GM23338 (cell line): ENCODE measurements around the gene MITF. TPM values are rescaled to one million over a fixed set of nuclear protein-coding genes. Genes with fewer than 3 reads are reported as not detected.

Source experiments
- ATAC-seq: fragments of 200-7000 bp; cut with Tn5 transposase; 3 replicates; pipeline ENCODE4 v1.9.1; 2020
- DNase-seq: peaks from one replicate; pipeline ENCODE4 v3.0.0-alpha.2; 2015; ENCODE audit warnings: low spot score
- H2AFZ ChIP-seq: fragments of 200-600 bp; sonication (generic); 2 replicates; pipeline ENCODE4 v1.8.0; 2016; ENCODE audit warnings: antibody characterized with exemption, mild to moderate bottlenecking, moderate library complexity
- H3F3A ChIP-seq: fragments of 200-600 bp; sonication (generic); replicated peaks from 2 replicates; pipeline ENCODE4 v1.8.0; 2017; ENCODE audit warnings: antibody characterized with exemption, mixed run types, low read depth
- H3K27ac ChIP-seq: fragments of 200-600 bp; sonication (generic); 2 replicates; pipeline ENCODE4 v1.6.1; 2016; ENCODE audit warnings: low read depth
- H3K27me3 ChIP-seq: fragments of 200-600 bp; sonication (generic); 2 replicates; pipeline ENCODE4 v1.8.0; 2016; ENCODE audit warnings: mild to moderate bottlenecking, mixed run types, moderate library complexity; ENCODE audit not compliant: insufficient read depth
- H3K36me3 ChIP-seq: fragments of 200-600 bp; sonication (generic); 2 replicates; pipeline ENCODE4 v1.8.0; 2016; ENCODE audit warnings: mild to moderate bottlenecking; ENCODE audit not compliant: insufficient read depth
- H3K4me1 ChIP-seq: fragments of 200-600 bp; sonication (generic); 2 replicates; pipeline ENCODE4 v1.8.0; 2016; ENCODE audit warnings: mild to moderate bottlenecking, moderate library complexity; ENCODE audit not compliant: insufficient read depth
- H3K4me2 ChIP-seq: fragments of 200-600 bp; sonication (generic); 2 replicates; pipeline ENCODE4 v1.7.1; 2017; ENCODE audit warnings: mixed run types
- H3K4me3 ChIP-seq: fragments of 200-600 bp; sonication (generic); 2 replicates; pipeline ENCODE4 v1.6.1; 2016; ENCODE audit warnings: mixed run types
- H3K79me2 ChIP-seq: fragments of 200-600 bp; sonication (generic); replicated peaks from 2 replicates; pipeline ENCODE4 v1.8.0; 2017; ENCODE audit warnings: mild to moderate bottlenecking; ENCODE audit not compliant: insufficient read depth
- H3K9me2 ChIP-seq: fragments of 200-600 bp; sonication (generic); 2 replicates; pipeline ENCODE4 v1.8.0; 2017; ENCODE audit not compliant: insufficient read depth
- H4K20me1 ChIP-seq: fragments of 200-600 bp; sonication (generic); replicated peaks from 2 replicates; pipeline ENCODE4 v1.8.0; 2017; ENCODE audit warnings: mild to moderate bottlenecking; ENCODE audit not compliant: insufficient read depth
- H3K27ac Mint-ChIP-seq: 2 replicates; pipeline ENCODE4 v1.8.0; 2020; ENCODE audit warnings: inconsistent platforms, mild to moderate bottlenecking, moderate library complexity, mixed read lengths
- H3K27me3 Mint-ChIP-seq: 3 replicates; pipeline ENCODE4 v1.8.0; 2022; ENCODE audit warnings: low read depth, mild to moderate bottlenecking, moderate library complexity, mixed read lengths, inconsistent platforms; ENCODE audit not compliant: insufficient read depth, poor library complexity
- H3K36me3 Mint-ChIP-seq: 3 replicates; pipeline ENCODE4 v1.8.0; 2021; ENCODE audit warnings: low read depth, mild to moderate bottlenecking, inconsistent platforms, moderate library complexity, mixed read lengths
- H3K4me1 Mint-ChIP-seq: 3 replicates; pipeline ENCODE4 v1.8.0; 2020; ENCODE audit warnings: mild to moderate bottlenecking, inconsistent platforms, mixed read lengths
- H3K4me3 Mint-ChIP-seq: 3 replicates; pipeline ENCODE4 v1.8.0; 2021; ENCODE audit warnings: moderate library complexity, mild to moderate bottlenecking, inconsistent platforms, mixed read lengths
- H3K9me3 Mint-ChIP-seq: 3 replicates; pipeline ENCODE4 v1.8.0; 2020; ENCODE audit warnings: moderate library complexity, mild to moderate bottlenecking, inconsistent platforms, mixed read lengths
- CREB1 ChIP-seq: fragments of 250-450 bp; sonication (Bioruptor Pico); IDR thresholded peaks from 2 replicates; pipeline ENCODE4 v1.5.0; 2020; ENCODE audit warnings: low read depth, mild to moderate bottlenecking, moderate library complexity
- EZH2 ChIP-seq: fragments of 200-600 bp; sonication (generic); IDR thresholded peaks from one replicate; pipeline ENCODE4 v1.8.0; 2017; ENCODE audit warnings: antibody characterized with exemption, mild to moderate bottlenecking, low read depth; ENCODE audit not compliant: unreplicated experiment
- EZH2phosphoT487 ChIP-seq: fragments of 200-600 bp; sonication (generic); IDR thresholded peaks from one replicate; pipeline ENCODE4 v1.8.1; 2018; ENCODE audit warnings: antibody characterized with exemption; ENCODE audit not compliant: unreplicated experiment
- JUNB ChIP-seq: IDR thresholded peaks from one replicate; pipeline ENCODE4 v1.6.1; 2016; ENCODE audit warnings: antibody characterized with exemption; ENCODE audit not compliant: unreplicated experiment
- NANOG ChIP-seq: IDR thresholded peaks from 2 replicates; pipeline ENCODE4 v1.6.1; 2016; ENCODE audit warnings: antibody characterized with exemption, borderline replicate concordance
- POLR2AphosphoS5 ChIP-seq: IDR thresholded peaks from 2 replicates; pipeline ENCODE4 v1.6.1; 2016; ENCODE audit warnings: antibody characterized with exemption, low read depth
- STAT1 ChIP-seq: IDR thresholded peaks from one replicate; pipeline ENCODE4 v1.6.1; 2016; ENCODE audit warnings: antibody characterized with exemption; ENCODE audit not compliant: unreplicated experiment
- ZNF114 ChIP-seq: fragments of 250-450 bp; sonication (Bioruptor Pico); IDR thresholded peaks from 2 replicates; pipeline ENCODE4 v1.5.0; 2020; ENCODE audit warnings: mild to moderate bottlenecking, moderate library complexity
- ZNF331 ChIP-seq: fragments of 250-450 bp; sonication (Bioruptor Pico); IDR thresholded peaks from 2 replicates; pipeline ENCODE4 v1.5.0; 2020; ENCODE audit warnings: low read depth, mild to moderate bottlenecking, moderate library complexity
- polyA plus RNA-seq: library from polyadenylated mRNA; unstranded; fragments of >200 nt; fragmentation: Nextera tagmentation; extraction: Ambion mirVana; gene quantifications from 2 replicates; pipeline ENCODE4 v1.2.1, GENCODE V29; 2016
- total RNA-seq: library from RNA; depleted of rRNA; stranded (reverse); fragments of >200 nt; shearing (Covaris generic); gene quantifications from 2 replicates; pipeline ENCODE4 v1.2.3, GENCODE V29; 2014
- TF ChIP-seq, protein P1 (sequence below): fragments of 250-450 bp; sonication (Bioruptor Pico); IDR thresholded peaks from 2 replicates; pipeline ENCODE4 v1.5.0; 2020; ENCODE audit warnings: mild to moderate bottlenecking, moderate library complexity

The MITF gene
- total and polyA plus RNA-seq, 2 experiments from 2014 or later, result 1.9 to 2.4 TPM

DNA sequence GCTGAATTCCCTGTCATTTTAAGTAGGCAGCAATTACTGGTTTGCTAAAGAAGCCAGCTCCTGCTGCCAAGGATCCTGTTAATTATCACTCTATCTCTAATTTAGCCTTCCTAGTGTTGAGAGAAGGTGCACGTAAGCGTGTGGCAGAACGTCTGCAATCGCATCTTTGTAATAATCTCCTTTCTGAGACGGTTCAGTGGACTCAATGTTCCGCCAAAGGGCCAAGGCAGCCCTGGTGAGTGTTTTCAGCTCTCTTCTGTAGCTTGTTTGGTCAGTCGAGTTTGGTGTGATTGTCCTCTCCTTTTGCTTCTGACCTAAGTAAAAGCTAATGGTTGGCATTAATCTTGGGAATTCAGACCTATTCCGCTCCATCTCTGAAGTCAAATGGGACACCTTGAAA, 24.2 kb downstream of the MITF start (continued):
- TF ChIP-seq NANOG (no peak), JUNB (no peak), EZH2 (no peak)
- TF ChIP-seq, protein P1, sequence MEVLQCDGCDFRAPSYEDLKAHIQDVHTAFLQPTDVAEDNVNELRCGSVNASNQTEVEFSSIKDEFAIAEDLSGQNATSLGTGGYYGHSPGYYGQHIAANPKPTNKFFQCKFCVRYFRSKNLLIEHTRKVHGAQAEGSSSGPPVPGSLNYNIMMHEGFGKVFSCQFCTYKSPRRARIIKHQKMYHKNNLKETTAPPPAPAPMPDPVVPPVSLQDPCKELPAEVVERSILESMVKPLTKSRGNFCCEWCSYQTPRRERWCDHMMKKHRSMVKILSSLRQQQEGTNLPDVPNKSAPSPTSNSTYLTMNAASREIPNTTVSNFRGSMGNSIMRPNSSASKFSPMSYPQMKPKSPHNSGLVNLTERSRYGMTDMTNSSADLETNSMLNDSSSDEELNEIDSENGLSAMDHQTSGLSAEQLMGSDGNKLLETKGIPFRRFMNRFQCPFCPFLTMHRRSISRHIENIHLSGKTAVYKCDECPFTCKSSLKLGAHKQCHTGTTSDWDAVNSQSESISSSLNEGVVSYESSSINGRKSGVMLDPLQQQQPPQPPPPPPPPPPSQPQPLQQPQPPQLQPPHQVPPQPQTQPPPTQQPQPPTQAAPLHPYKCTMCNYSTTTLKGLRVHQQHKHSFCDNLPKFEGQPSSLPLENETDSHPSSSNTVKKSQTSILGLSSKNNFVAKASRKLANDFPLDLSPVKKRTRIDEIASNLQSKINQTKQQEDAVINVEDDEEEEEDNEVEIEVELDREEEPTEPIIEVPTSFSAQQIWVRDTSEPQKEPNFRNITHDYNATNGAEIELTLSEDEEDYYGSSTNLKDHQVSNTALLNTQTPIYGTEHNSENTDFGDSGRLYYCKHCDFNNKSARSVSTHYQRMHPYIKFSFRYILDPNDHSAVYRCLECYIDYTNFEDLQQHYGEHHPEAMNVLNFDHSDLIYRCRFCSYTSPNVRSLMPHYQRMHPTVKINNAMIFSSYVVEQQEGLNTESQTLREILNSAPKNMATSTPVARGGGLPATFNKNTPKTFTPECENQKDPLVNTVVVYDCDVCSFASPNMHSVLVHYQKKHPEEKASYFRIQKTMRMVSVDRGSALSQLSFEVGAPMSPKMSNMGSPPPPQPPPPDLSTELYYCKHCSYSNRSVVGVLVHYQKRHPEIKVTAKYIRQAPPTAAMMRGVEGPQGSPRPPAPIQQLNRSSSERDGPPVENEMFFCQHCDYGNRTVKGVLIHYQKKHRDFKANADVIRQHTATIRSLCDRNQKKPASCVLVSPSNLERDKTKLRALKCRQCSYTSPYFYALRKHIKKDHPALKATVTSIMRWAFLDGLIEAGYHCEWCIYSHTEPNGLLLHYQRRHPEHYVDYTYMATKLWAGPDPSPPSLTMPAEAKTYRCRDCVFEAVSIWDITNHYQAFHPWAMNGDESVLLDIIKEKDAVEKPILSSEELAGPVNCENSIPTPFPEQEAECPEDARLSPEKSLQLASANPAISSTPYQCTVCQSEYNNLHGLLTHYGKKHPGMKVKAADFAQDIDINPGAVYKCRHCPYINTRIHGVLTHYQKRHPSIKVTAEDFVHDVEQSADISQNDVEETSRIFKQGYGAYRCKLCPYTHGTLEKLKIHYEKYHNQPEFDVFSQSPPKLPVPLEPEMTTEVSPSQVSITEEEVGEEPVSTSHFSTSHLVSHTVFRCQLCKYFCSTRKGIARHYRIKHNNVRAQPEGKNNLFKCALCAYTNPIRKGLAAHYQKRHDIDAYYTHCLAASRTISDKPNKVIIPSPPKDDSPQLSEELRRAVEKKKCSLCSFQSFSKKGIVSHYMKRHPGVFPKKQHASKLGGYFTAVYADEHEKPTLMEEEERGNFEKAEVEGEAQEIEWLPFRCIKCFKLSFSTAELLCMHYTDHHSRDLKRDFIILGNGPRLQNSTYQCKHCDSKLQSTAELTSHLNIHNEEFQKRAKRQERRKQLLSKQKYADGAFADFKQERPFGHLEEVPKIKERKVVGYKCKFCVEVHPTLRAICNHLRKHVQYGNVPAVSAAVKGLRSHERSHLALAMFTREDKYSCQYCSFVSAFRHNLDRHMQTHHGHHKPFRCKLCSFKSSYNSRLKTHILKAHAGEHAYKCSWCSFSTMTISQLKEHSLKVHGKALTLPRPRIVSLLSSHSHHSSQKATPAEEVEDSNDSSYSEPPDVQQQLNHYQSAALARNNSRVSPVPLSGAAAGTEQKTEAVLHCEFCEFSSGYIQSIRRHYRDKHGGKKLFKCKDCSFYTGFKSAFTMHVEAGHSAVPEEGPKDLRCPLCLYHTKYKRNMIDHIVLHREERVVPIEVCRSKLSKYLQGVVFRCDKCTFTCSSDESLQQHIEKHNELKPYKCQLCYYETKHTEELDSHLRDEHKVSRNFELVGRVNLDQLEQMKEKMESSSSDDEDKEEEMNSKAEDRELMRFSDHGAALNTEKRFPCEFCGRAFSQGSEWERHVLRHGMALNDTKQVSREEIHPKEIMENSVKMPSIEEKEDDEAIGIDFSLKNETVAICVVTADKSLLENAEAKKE, result no peak

DNA sequence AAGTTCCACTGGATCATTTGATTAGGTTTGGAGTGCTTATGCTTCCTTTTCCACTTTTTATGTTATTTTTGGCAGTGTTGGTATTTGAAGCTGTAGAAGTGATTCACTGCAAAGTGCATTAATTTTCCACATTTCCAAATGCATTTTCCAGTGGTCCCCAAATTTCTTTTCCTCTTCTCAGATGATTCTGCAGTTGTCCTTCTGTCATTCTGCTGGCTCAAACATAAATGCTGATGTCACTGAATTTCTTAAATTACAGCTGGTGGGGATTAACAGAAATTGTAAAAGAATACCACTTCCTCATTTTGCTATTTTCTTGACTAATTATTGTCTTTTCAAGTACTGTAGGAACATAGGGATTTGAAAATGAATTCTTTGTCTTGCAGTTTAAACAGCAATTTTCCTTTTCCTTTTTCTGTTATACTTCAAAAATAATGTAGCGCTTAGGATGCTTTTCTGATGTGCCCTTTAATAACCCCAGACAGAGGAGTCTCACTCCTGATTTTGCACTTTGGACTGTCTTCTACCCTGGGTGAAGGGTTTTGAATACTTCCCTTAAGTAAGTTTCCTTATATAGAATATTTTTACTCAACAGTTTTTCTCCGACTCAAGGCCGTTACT, 25.0 kb downstream of the MITF start:
- no peaks in the 10 kb centered on the region for H3K27me3 ChIP-seq
- no peaks in the 10 kb centered on the region for H3K79me2 ChIP-seq
- no peak overlapping the region for H3K4me3 Mint-ChIP-seq
- peak overlapping the region; percentile 34; the same call in 1 of the 2 replicates for H2AFZ ChIP-seq
- no peak overlapping the region for H3K4me2 ChIP-seq
- no peak overlapping the region for H3K27ac ChIP-seq
- H3K36me3 ChIP-seq, result no peaks in the 10 kb centered on the region
- H3F3A ChIP-seq, result no peaks in the 10 kb centered on the region
- no peaks in the 10 kb centered on the region for H4K20me1 ChIP-seq
- no peak overlapping the region for H3K4me3 ChIP-seq
- no peaks in the 10 kb centered on the region for H3K36me3 Mint-ChIP-seq
- no peaks in the 10 kb centered on the region for H3K4me1 Mint-ChIP-seq
- no peak for ATAC-seq
- no peak for TF ChIP-seq ZNF331
- TF ChIP-seq ZNF114 (CRISPR knock-in tag), result no peak
- TF ChIP-seq CREB1 (CRISPR knock-in tag), result no peak
- no peak for TF ChIP-seq STAT1
- no peak for TF ChIP-seq EZH2
- TF ChIP-seq JUNB, result no peak
- TF ChIP-seq EZH2phosphoT487, result no peak
- no peak for TF ChIP-seq POLR2AphosphoS5
- H3K9me2 ChIP-seq, result no peaks in the 10 kb centered on the region
- no peaks in the 10 kb centered on the region for H3K4me1 ChIP-seq
- H3K27ac Mint-ChIP-seq, result no peak overlapping the region
- H3K9me3 Mint-ChIP-seq, result no peaks in the 10 kb centered on the region
- H3K27me3 Mint-ChIP-seq, result peaks cover 3% of the 10 kb centered on the region
- DNase-seq, result no peak
